ENCODE measurements around the gene SNAPC2.

Gene SNAPC2

DNA sequence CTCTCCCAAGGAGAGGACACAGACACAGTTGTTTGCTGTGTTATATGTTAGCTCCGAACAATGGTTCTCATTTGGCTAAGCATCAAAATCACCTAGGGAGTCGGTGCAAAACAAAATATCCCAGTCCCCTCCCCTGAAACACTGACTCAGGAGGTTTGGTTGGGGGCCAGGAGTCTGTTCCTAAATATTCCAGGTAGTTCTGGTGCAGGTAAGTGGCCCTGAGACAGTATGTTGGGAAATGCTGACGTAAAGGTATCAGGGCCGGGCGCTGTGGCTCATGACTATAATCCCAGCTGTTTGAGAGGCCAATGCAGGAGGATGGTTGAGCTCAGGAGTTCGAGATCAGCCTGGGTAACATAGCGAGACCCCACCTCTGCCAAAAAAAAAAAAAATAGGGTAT is 18.8 kb upstream of the SNAPC2 start:
- no peak for TF ChIP-seq ZFX (IDR thresholded peaks at IDR 0.05; ENCODE audit: borderline replicate concordance)
- TF ChIP-seq, protein P1, sequence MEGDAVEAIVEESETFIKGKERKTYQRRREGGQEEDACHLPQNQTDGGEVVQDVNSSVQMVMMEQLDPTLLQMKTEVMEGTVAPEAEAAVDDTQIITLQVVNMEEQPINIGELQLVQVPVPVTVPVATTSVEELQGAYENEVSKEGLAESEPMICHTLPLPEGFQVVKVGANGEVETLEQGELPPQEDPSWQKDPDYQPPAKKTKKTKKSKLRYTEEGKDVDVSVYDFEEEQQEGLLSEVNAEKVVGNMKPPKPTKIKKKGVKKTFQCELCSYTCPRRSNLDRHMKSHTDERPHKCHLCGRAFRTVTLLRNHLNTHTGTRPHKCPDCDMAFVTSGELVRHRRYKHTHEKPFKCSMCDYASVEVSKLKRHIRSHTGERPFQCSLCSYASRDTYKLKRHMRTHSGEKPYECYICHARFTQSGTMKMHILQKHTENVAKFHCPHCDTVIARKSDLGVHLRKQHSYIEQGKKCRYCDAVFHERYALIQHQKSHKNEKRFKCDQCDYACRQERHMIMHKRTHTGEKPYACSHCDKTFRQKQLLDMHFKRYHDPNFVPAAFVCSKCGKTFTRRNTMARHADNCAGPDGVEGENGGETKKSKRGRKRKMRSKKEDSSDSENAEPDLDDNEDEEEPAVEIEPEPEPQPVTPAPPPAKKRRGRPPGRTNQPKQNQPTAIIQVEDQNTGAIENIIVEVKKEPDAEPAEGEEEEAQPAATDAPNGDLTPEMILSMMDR (IDR thresholded peaks at IDR 0.05) = no peak
- peak overlapping the region; percentile 88; the same call in 1 of the 2 replicates for H3K27ac ChIP-seq

DNA sequence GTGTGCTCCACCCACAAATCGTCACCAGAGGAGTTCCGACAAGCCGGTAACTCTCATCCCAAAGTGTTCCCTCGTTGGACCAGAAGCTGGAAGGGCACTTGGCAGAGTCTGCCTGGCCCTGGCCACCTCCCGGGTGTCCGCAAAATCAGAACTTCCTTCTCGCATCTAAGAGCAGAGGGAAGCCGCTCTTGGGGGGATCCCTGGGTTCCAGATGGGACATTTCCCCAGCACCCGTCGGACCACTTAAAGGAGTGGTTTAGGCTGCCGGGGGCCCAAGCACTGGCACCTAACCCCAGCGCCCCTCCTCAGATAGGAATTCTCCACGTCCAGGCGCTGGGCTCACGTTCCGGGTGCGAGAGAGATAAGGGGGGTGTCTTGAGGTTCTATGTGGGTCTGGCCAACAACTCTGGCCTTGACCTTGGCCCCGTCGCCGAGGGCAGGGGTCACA is 17.3 kb upstream of the SNAPC2 start:
- TF ChIP-seq ZFX (IDR thresholded peaks at IDR 0.05; ENCODE audit: borderline replicate concordance) = no peak
- TF ChIP-seq, protein P1 (IDR thresholded peaks at IDR 0.05) = no peak
- H3K27ac ChIP-seq = peak overlapping the region; percentile 88

DNA sequence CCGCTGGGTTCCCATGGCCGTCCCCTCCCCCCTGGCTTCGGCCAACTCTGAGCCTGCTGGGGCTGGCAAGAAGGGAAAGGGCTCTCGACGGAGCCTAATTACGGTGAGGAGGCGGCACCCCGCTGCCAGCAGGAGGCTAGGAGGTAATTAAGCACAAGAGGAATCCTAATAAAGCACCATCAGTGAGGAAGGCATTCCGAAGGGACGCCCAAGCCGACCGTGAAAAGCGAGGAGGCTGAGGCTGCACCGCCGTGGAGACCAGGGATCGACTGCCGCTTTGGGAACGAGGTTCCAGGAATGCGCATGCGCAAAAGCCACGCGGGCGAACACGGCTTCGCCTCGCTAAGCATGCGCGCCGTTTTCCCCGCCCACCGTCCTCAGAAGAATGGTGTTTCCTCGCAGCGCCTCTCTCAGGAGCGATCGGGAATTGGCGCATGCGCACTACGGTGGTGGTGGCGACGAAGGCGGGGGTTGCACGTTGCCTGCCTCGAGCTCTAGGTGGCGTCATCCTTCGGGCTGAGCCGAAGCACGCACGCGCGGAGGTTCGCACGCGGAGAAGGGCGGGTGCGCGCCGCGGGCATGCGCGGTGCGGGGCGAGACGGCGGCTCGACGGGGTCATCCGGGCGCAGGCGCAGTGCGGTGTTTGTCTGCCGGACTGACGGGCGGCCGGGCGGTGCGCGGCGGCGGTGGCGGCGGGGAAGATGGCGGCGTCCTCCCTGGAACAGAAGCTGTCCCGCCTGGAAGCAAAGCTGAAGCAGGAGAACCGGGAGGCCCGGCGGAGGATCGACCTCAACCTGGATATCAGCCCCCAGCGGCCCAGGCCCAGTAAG is 16.7 kb upstream of the SNAPC2 start, which contains the start of gene MAP2K7:
Gene MAP2K7, plus strand, starts transcription at position 634 of the 830 bp plus-strand sequence. Its CDS starts 68 bp downstream, at position 702.
- H3K27ac ChIP-seq = peak within 1 kb of the TSS; percentile 88
- no peak for TF ChIP-seq ZFX (IDR thresholded peaks at IDR 0.05; ENCODE audit: borderline replicate concordance)
- TF ChIP-seq, protein P1 (IDR thresholded peaks at IDR 0.05) = peak; percentile 93

DNA sequence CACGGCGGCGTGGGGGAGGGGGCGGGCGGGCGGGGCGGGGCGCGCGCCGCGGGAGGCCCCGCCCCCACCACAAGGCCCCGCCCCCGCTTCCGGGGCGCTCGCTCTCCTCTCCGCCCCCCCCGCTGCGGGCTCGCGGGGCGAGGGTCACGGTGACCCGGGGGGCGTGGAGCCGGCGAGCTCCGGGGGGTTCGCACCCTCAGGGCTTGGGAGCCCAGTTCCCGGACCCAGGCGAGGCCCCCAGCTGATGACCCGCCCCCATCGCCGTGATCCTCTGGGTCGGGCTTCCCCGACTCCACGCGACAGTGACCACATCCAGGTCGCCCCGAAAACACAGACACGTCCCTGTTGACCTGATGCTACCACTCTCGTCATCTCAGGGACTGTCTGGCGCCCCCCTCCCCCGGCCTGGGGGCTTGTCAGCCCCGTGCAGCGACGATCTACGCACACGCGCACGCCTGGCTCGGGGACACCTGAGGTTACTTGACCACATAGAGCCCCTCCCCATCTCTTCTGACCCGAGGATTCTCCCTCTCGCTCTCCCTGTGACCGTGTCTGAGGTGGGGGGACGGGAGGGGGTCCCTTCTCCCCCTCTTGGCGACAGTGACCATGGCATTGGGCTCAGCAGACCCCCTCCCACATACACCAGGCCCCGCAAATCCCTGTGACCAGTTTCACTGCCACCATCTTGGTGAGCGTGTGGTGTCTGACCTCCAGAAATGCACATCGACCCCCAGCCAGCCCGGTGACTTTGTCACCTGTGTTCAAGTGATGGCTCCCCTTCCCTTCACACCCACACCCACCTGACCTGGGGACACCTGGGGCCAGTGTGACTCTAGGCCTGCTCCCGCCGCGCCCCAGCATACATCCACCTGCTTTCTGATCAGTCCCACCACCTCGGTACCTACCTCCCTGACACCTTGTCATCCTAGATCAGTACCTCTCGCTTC is 15.8 kb upstream of the SNAPC2 start:
- TF ChIP-seq, protein P1 (IDR thresholded peaks at IDR 0.05) = no peak
- no peak for TF ChIP-seq ZFX (IDR thresholded peaks at IDR 0.05; ENCODE audit: borderline replicate concordance)

DNA sequence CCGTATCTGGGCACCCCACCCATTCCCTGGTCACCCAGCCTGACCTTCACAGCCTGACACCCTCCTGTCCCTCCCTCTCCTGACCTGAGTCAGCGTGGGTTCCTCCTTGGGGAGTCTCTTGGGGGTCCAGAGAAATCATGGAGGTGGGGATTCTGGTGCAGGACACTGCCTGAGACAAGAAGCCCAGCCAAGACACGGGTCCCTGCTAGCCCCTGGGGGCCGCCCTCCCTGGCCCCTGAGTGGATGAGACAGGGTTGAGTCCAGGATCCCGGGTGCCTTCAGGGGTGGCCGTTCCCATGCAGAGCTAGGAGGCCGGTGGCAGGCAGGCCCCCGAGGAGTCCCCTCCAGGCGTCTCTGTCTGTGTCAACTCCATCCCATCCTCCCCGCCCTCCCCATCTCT is 14.9 kb upstream of the SNAPC2 start:
- peak overlapping the region; percentile 88 for H3K27ac ChIP-seq
- TF ChIP-seq, protein P1 (IDR thresholded peaks at IDR 0.05) = no peak
- TF ChIP-seq ZFX (IDR thresholded peaks at IDR 0.05; ENCODE audit: borderline replicate concordance) = no peak

More for the DNA sequence above, 15.8 kb upstream of the SNAPC2 start:
- H3K27ac ChIP-seq = peak overlapping the region; percentile 88

DNA sequence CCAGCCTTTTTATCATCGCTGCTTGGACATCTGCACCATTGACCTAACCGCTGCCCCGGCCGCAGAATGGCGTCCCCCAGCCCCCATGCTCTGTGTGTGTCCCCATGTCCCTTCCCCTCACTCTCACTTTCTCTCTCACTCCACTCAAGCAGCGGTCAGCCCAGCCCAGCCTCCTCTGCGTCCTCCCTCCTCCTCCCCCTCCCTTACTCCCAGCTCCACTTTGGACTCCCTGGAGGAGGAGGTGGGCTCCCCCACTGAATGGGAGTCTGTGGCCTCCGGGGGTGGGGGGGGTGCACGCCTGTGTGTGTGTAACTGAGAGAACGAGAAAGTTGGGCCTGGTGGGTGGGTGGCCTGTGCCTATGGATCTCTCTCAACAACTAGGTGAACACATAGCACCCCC is 14.3 kb upstream of the SNAPC2 start:
- no peak for TF ChIP-seq ZFX (IDR thresholded peaks at IDR 0.05; ENCODE audit: borderline replicate concordance)
- no peak overlapping the region for H3K27ac ChIP-seq

DNA sequence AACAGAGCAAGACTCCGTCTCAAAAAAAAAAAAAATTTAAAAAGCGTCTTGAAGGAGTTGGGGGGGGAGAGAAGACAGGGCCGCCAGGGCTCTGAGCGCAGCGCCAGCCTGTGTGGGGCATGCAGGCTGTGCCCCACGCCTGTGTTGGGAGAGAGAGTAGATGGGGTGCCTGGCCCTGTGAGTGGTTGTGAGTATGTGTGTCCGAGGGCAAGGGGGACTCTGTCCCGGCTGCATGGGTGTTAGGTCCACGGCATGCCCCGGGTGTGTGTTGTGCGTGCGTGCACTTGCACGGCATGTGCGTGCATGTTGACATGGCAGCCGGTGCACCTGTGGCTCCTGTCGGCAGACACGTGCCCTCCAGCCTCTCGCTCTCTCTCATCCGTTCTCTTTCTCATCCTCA is 13.0 kb upstream of the SNAPC2 start:
- H3K27ac ChIP-seq = no peak overlapping the region
- TF ChIP-seq ZFX (IDR thresholded peaks at IDR 0.05; ENCODE audit: borderline replicate concordance) = no peak
- TF ChIP-seq, protein P1 (IDR thresholded peaks at IDR 0.05) = no peak
